ENCODE data around the gene GSG1L.

The GSG1L gene

GRCh38 chr16:27847030-27847550 is 216.4 kb downstream of the GSG1L start:
- no peak for DNase-seq

GRCh38 chr16:27844826-27845225 is 218.7 kb downstream of the GSG1L start:
- DNase-seq, result no peak

GRCh38 chr16:27843800-27844199 is 219.7 kb downstream of the GSG1L start:
- no peak for DNase-seq

- no peak for DNase-seq
Measured at GRCh38 chr16:27841911-27842310, 221.6 kb downstream of the GSG1L start.

- DNase-seq, result no peak
Measured at GRCh38 chr16:27841061-27841801, 222.3 kb downstream of the GSG1L start.

GRCh38 chr16:27840311-27841060 is 223.0 kb downstream of the GSG1L start:
- DNase-seq, result no peak

GRCh38 chr16:27839419-27839818 is 224.1 kb downstream of the GSG1L start:
- no peak for DNase-seq

- DNase-seq, result no peak
Measured at GRCh38 chr16:27838536-27839175, 224.9 kb downstream of the GSG1L start.

- no peak for DNase-seq
Measured at GRCh38 chr16:27829975-27830374, 233.5 kb downstream of the GSG1L start.

- no peak for DNase-seq
Measured at GRCh38 chr16:27828671-27829070, 234.8 kb downstream of the GSG1L start.

GRCh38 chr16:27827765-27828164 is 235.7 kb downstream of the GSG1L start:
- DNase-seq, result no peak

GRCh38 chr16:27826893-27827289 is 236.6 kb downstream of the GSG1L start:
- DNase-seq, result no peak

GRCh38 chr16:27826081-27826892 is 237.2 kb downstream of the GSG1L start:
- DNase-seq, result no peak

- DNase-seq, result no peak
Measured at GRCh38 chr16:27824786-27825185, 238.7 kb downstream of the GSG1L start.

GRCh38 chr16:27824006-27824405 is 239.5 kb downstream of the GSG1L start:
- DNase-seq, result no peak

GRCh38 chr16:27823421-27823820 is 240.1 kb downstream of the GSG1L start:
- no peak for DNase-seq

GRCh38 chr16:27822996-27823395 is 240.5 kb downstream of the GSG1L start:
- no peak for DNase-seq

- DNase-seq, result no peak
Measured at GRCh38 chr16:27822529-27822928, 241.0 kb downstream of the GSG1L start.

GRCh38 chr16:27820646-27821345 is 242.7 kb downstream of the GSG1L start:
- DNase-seq, result no peak

GRCh38 chr16:27819881-27820610 is 243.5 kb downstream of the GSG1L start:
- DNase-seq, result no peak

GRCh38 chr16:27819356-27819755 is 244.2 kb downstream of the GSG1L start:
- no peak for DNase-seq
